HG02852 (cell line): ENCODE data around the gene SYT3.

Experiments used
- ATAC-seq: cut with Tn5 transposase; IDR thresholded peaks from one replicate; pipeline ENCODE4 v1.9.1; 2021; ENCODE audit warnings: mild to moderate bottlenecking, moderate library complexity; ENCODE audit not compliant: unreplicated experiment

Gene SYT3, protein sequence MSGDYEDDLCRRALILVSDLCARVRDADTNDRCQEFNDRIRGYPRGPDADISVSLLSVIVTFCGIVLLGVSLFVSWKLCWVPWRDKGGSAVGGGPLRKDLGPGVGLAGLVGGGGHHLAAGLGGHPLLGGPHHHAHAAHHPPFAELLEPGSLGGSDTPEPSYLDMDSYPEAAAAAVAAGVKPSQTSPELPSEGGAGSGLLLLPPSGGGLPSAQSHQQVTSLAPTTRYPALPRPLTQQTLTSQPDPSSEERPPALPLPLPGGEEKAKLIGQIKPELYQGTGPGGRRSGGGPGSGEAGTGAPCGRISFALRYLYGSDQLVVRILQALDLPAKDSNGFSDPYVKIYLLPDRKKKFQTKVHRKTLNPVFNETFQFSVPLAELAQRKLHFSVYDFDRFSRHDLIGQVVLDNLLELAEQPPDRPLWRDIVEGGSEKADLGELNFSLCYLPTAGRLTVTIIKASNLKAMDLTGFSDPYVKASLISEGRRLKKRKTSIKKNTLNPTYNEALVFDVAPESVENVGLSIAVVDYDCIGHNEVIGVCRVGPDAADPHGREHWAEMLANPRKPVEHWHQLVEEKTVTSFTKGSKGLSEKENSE

DNA sequence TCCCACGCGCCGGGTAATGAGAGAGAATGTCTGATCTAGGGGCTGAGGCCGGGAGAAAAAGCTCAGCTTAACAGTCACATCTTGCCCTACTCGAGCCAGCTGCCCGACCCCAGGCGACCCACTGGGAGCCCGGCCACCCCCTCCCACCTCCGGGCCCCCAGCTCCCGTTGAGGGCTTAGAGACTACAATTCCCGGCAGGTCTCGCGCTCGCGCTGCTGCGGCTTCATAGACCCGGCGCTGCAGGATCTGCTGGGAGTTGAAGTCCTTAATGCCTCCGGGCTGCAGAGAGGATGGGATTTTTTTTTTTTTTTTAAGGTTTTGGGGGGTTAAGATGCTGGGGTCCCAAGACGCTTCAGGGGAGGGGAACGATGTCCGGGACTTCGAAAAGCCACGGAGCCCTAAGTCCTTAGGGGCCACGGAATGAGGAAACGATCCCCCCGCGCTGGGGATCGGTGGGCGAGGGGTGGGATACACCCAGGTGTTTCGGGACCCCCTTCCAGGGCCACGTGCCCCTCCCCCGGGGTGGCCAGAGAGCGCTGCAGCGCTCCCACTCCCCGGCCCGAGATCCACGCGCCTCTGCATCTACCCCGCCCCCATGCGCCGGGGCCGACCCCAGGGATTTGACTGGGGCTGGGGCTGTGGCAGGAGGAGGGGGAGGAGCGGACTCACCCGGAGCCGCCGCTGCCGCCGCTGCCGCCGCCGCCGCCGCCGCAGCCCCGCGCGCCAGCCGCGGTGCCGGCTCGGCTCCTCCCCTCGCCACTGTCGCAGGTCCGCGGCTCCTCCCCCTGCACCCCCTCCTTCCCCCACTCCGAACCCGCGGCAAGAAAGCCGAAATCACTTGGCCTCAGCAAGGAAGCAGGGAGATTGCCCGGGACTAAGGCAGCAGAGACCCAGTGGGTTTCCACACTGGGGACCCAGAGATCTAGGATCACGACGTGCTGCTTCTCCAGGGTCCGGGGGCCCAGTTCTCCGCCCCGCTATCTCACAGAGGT is at the start of gene SYT3:
Gene SYT3 (minus strand): TSS at position 761 of the 992 bp plus-strand sequence. CDS start 2,470 bp downstream, outside the sequence.
- no peak for ATAC-seq

DNA sequence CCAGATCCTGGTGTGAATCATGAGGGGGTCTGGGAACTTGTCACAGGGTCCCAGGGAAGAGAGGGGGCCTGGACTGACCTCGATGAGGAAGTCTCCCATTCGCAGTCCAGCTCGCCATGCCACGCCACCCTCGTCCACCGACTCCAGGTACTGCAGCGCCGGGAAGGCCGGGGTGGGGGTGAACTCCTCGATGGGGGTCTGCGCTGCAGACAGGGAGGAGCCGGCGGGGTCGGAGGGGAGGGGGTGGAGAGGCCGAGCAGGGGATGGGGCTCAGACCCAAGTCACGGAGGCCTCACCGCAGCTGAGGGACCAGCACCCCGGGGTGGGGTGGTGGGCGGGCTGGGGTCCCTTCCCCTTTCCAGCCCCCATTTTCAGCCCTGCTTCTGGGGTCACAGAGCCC is 49.1 kb upstream of the SYT3 start:
- ATAC-seq: no peak

DNA sequence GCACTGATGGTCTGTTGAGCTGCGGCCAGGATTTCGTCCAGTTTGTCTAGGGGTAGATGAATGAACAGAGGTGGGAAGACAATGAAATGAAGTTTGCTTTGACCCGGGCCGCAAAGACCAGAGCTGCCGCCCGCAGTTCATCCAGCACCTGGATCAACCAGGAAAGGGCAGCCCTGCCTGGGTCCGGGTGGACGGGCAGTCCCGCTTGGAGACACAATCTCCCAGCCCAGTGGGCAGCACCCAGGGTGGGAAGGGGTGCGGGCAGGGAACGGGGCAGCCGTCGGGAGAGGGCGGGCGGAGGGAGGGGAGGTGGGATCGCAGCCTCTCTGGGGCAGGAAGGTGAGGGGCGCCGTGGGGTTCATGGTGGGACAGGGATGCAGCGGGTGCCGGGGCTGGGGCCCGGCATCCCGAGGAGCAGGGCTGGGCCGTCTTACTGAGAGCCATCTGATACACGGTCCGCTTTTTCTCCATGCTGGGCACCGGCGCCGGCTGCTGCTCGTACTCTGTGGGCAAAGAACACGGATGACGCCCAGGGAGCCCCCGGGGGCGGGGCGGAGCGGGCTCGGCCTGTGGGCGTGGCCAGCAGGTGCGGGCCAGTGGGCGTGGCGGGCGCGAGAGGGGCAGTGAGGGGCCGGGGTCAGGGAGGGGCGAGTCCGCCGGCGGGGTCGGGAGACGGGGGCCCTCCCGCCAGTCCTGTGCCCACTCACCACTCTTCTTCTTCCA is 46.8 kb upstream of the SYT3 start:
- ATAC-seq: no peak

DNA sequence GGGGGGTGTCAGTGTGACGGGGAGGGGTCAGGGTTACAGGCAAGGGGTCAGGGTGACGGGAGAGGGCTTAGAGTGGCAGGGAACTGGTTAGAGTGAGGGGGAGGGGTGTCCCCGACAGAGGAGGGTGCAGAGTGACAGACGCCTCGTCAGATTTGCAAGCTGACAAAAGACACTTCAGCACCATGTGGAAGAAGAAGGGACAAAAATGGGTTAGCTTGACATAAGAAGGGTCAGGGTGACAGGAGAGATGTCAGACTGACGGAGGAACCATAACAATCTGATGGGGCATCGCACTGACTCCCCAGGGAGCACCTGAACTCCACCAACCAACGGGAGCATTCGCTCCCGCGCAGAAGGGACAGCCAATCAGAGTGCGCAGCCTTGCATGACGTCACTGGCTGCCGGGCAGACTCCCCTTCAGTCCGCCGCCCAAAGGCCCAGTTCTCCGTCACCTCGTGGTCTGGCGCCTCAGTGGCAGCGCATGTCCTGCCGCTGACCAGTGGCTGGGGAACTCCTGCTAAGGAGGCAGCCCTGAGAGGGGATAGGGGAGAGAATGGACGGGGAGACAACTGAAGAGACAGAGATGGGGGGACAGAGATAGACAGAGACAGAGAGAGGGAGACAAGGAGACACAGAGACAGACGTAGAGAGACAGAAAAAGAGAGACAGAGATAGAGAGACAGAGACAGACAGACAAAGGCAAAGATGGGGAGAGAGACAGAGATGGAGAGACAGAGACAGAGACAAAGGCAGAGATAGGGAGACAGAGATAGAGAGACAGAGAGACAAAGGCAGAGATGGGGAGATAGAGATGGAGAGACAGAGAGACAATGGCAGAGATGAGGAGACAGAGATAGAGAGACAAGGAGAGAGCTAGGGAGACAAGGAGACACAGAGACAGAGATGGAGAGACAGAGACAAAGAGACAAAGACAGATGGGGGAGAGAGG is 39.8 kb upstream of the SYT3 start:
- peak; percentile 69 for ATAC-seq

DNA sequence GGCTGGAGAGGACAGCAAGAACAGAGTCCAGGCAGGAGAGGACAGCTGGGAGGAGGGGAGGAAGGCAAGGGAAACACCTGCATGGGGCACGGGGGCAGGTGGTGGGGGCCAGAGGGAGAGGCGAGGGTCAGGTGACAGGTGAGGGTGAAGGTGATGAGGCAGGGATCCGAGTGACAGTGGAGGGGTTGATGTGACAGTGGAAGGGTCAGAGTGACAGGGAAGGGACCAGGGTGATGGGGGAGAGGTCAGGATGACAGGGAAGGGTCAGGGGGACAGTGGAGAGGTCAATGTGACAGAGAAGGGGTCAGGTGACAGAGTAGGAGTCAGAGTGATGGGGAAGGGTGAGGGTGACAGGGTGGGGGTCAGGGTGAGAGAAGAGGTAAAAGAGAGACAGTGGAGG is 38.6 kb upstream of the SYT3 start:
- ATAC-seq: no peak

DNA sequence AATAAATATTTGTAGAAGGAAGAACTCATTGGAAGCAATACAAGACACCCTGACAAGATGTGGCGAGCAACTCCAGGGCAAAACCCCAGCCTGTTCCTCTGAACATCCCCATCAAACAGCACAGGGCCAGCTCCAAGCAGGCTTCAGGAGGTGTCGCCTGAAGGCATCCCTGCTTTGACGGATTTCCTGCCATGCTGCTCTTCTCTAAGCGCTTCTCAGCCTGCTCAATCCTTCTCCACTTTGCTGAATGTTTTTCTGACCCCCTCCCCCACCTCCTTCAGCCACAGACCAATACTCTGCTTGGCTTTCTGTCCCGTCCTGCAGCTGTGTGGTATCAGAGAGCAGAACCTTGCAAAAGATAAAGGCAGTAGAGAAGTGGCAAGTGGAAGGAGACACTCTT is 38.0 kb upstream of the SYT3 start:
- no peak for ATAC-seq

DNA sequence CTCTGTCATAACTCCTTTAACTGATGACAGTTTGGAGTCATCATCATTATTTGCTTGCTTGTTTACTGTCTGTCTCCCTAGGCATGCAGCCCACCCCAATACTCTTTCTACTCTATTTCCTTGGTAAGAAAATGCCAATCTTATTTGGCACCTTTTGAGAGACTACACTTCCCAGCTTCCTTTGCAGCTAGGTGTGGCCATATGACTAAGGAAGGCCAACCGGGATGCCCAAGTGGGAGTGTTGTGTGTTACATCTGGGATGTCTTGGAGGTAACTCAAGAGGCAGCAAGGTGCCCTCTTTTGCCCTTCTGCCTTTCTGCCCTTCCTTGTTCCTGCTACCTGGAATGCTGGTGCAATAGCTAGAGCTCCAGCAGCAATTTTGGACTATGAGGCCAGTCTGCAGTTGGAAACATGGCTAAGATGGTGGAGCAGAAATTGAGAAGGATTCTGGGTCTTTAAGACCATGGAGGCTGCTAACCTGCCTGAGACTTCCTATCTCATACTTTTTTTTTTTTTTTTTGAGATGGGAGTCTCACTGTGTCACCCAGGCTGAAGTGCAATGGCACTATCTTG is 37.0 kb upstream of the SYT3 start:
- no peak for ATAC-seq

DNA sequence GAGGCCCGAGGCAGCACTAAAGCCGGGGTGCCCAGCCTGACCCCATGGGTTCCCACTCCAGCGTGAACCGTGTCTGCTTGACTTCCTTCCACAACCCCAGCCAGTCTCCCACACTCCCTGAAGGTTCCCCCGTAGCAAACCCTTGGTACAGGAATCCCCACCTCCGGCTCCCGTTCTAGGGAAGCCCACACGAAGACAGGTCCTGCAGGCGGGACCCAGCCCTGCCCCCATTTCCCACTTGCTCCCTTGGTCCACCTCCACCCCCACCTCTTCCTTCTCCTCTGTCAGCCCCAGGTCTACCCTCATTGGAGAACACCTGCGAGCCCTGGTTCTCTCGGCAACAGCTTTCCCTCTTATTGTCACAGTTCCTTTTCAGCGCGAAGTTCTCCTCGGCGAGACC is 33.4 kb upstream of the SYT3 start:
- no peak for ATAC-seq

DNA sequence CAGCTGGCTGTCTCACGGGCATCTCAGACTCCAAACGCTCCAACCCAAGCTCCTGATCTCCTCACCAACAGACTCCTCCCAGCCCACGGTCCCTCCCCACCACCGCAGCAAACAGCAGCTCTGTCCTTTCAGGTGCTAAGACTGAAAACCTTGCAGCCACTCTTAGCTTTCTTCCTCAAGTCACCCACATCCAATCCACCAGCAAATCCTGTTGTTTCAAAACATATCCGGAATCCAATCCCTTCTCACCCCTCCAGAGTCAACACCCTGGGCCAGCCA is 30.4 kb upstream of the SYT3 start:
- no peak for ATAC-seq

DNA sequence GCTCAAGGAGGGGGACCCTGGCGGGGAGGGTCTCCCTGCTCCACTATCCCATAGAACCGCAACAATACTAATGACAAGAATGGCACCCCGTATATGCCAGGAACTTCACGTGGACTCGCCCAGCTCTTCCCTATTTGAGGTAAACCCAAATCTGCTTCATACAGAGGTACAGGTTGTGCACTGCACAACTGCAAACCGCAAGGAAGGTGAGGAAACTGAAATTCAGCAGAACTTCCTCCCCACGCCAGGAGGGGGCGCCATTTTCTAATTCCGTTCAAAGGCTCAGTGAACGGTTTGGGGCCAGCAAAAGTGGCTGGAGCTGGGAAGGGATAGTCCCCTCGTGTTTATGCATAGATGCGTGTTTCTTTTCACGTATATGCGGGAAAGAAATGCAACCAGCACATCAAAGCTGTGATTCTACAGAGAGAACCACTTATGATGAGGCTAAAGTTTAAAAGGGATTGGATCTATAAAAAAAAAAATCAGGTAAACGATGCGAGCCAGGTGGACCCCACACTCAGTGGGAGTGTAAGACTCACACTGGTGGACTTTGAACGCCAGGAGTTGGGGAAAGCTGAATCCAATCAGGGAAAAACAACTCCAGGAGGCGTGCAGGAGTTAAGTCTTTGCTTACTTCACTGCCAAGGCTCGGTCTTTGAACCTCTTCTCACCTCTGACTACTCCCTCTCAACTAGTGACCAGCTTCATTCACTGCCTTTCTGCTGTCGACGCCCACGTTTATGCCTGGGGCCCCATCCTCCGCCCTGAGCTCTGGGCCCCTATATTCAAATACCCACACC is 29.8 kb upstream of the SYT3 start:
- no peak for ATAC-seq

DNA sequence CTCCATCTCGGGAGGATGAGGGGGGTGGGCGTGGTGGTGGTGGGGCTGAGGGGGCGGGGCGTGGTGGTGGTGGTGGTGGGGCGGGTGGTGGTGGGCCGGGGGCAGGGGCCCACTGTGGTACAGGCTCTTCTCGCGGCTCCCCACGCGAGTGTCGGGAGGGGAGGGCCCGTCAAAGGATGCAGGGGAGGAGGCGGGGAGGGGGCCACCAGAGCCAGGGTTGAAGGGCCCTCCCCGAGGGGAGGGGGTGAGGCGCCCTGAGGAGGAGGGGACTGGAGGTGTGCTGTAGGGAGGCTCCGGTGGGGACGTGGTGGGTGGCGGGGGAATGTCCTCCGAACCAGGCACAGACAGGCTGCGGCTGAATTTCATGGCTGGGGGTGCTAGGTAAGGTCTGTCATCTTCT is 29.2 kb upstream of the SYT3 start:
- ATAC-seq: no peak

DNA sequence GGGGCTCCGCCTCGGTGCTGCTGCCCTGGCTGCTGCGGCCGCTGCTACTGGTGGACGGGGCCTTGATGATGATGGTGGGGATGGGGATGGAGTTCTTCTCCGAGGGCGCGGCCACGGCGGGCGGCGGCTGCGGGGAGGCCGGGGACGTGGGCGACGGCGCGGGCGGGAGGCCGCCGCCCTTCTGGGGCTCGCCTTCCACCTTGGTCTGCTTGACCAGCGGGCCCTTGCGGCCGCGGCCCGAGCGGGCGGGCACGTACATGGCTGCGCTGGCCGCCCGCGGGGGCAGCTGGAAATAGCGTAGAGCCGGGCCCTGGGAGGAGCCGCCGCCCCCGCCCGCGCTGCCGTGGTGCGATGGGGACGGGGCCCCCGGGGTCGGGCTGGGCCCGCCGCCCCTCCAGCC is 28.7 kb upstream of the SYT3 start:
- ATAC-seq: no peak

DNA sequence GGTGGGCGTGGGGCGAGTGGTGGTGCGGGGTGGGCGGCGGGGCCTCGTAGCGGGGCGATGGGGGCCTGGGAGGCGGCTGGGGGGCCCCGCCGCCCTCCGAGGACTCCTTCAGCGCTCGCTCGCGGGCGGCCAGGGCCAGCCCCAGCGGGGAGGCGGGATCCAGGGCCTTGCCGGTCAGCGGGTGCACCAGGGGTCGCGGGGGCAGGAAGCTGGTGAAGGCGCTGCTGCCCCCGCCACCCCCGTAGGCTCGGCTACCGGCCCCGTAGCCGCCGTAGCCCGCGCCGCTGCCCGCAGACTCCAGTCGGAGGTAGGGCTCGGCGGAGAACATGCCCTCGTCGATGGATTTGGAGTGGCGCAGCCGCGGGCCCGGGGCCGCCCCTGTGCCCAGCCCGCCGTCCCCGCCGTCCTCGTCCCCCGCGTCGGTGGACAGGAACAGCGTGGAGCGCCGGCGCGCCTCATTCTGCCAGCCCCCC is 28.1 kb upstream of the SYT3 start:
- ATAC-seq: no peak

DNA sequence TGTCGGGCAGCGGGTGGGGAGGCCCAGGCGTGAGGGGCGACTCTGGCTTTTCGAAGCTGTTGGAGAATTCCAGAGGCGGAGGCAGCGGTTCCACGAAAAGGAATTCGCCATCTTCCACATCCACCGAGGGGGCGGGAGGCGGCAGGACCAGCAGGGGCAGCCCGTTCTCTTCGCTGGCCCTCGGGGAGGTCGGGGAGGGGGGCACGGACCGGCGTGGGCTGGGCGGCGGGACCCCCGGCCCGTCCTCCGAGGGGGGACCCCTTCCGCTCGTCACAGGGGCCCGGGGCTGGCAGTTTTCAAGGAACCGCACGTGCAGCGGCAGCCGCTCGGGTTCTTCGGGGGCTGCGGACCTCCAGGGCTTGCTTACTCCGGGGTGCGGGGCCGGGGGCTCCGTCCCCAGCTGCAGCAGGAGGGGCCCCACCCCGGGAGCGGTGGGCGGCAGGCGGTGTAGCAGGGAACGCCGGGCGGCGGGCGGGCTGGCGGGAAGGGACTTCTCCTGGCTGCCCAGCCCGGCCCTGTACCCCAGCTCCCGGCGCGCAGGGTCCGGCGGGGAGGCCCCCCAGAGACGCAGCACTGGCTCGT is 27.6 kb upstream of the SYT3 start:
- ATAC-seq: no peak

DNA sequence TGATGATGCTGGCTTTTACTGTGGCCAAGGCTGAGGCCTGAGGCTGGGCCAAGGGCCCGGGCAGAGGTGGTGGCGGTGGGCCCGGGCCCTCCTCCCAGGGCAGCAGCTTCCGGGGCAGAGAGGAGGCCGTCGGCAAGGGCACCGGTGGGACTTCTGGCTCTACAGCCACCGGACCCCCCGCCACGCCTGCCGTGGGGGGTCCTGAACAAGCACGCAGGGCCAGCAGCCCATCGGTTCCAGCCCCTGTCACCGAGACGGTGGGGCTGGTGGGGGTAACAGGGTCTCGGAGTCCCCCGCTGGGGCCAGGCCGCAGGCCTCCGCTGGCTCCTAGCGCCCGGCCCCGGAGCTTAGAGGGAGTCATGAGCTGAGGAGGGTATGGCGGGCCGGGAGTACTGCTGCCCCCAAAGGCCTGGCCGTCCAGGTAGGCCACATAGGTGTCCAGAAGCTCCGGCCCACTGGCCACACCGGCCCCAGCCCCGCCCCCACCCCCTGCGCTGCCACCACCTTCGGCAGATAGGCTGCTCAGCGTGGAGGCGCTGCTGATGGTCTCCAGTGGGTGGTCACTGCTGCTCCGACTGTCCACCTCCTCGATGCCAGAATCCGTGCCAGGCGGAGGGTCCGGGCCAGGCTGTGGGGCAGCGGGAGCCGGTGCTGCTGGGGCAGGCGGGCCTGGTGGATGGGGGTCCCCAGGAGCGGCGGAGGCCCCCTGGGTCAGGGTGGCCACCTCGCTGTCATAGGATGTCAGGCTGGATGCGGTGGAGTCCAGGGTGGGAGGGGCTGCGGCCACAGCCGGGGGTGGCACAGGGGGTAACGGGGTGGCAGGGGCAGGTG is 26.9 kb upstream of the SYT3 start:
- ATAC-seq: no peak

DNA sequence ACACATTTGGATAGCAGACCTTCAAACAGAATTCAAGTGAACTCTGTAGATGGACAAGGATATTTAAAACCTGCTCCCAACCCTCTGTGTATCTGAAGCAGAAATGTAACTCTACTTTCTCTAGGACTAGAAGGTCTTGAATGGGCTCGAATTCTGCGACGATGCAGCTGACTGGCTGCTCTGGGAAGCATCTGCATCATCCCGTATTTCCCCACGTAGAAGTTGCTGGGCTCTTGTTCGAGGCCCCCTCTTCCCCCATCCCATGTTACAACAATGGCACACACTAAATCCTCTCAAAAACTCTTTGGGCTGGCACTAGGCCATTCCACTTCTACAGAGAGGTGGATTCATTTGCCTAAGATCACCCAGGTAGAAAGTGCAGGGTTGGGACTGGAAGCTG is 24.5 kb upstream of the SYT3 start:
- ATAC-seq: no peak

DNA sequence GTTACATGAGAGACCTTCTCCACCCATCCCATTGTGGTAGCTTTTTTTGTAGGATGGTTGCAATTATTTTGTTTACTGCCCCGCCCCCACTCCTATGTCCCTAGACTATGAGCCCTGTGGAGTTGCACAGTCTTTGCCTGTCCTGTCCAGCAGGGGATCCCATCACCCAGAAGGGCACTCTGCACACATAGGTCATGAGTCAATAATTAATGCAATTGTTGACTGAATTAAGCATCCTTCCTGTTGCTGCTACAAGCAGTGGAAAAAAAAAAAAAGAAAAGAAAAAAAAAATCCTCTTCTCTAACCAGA is 23.8 kb upstream of the SYT3 start:
- ATAC-seq: no peak
